Measurements from ENCODE around the gene CDK6.

CDK6 gene

GRCh38 chr7:92697414-92697813, 139.0 kb downstream of the CDK6 start:
- Mint-ChIP-seq H3K9me3 (no peaks in the 10 kb centered on the region), H3K27ac (peak overlapping the region; percentile 71 to 99 (median 94)), H3K36me3 (ENCODE audit: low read depth) (peaks cover 7% of the 10 kb centered on the region), H3K4me3 (peak overlapping the region; percentile 44 to 72 (median 65)), H3K4me1 (peaks cover 61% of the 10 kb centered on the region), H3K27me3 (ENCODE audit: low read depth) (no peaks in the 10 kb centered on the region)
- TF ChIP-seq CTCF (IDR thresholded peaks at IDR 0.05; ENCODE audit: unreplicated experiment in 3 of 3): no peak

GRCh38 chr7:92697012-92697411, 139.4 kb downstream of the CDK6 start:
- Mint-ChIP-seq H3K4me3 (peak overlapping the region; percentile 44 to 72 (median 65)), H3K4me1 (peaks cover 61% of the 10 kb centered on the region), H3K27ac (peak overlapping the region; percentile 94 to 99 (median 96)), H3K9me3 (no peaks in the 10 kb centered on the region), H3K36me3 (ENCODE audit: low read depth) (peaks cover 7% of the 10 kb centered on the region), H3K27me3 (ENCODE audit: low read depth) (no peaks in the 10 kb centered on the region)
- TF ChIP-seq CTCF (IDR thresholded peaks at IDR 0.05; ENCODE audit: unreplicated experiment in 3 of 3): no peak

GRCh38 chr7:92696584-92696983, 139.8 kb downstream of the CDK6 start:
- H3K9me3 Mint-ChIP-seq: no peaks in the 10 kb centered on the region
- H3K27ac Mint-ChIP-seq: peak overlapping the region; percentile 94 to 99 (median 96)
- H3K36me3 Mint-ChIP-seq (ENCODE audit: low read depth): peaks cover 9% of the 10 kb centered on the region
- no peak for TF ChIP-seq CTCF (IDR thresholded peaks at IDR 0.05; ENCODE audit: unreplicated experiment in 3 of 3)
- peaks cover 64% of the 10 kb centered on the region for H3K4me1 Mint-ChIP-seq
- H3K4me3 Mint-ChIP-seq: no peak overlapping the region
- H3K27me3 Mint-ChIP-seq (ENCODE audit: low read depth): no peaks in the 10 kb centered on the region

GRCh38 chr7:92695308-92696261, 140.8 kb downstream of the CDK6 start:
- no peaks in the 10 kb centered on the region for H3K9me3 Mint-ChIP-seq
- peaks cover 7% of the 10 kb centered on the region for H3K36me3 Mint-ChIP-seq (ENCODE audit: low read depth)
- no peaks in the 10 kb centered on the region for H3K27me3 Mint-ChIP-seq (ENCODE audit: low read depth)
- peaks cover 66% of the 10 kb centered on the region for H3K4me1 Mint-ChIP-seq
- no peak for TF ChIP-seq CTCF (IDR thresholded peaks at IDR 0.05; ENCODE audit: unreplicated experiment in 3 of 3)
- H3K4me3 Mint-ChIP-seq: peak overlapping the region; percentile 80 to 86 (median 83)
- H3K27ac Mint-ChIP-seq: peak overlapping the region; percentile 94 to 99 (median 96)

GRCh38 chr7:92694211-92694610, 142.2 kb downstream of the CDK6 start:
- Mint-ChIP-seq H3K36me3 (ENCODE audit: low read depth) (peaks cover 21% of the 10 kb centered on the region), H3K4me3 (no peak overlapping the region), H3K27ac (peak overlapping the region in 2 of 3 experiments; percentile 96 to 99), H3K9me3 (peaks cover 2% of the 10 kb centered on the region), H3K27me3 (ENCODE audit: low read depth) (no peaks in the 10 kb centered on the region), H3K4me1 (peaks cover 52% of the 10 kb centered on the region)
- TF ChIP-seq CTCF (IDR thresholded peaks at IDR 0.05; ENCODE audit: unreplicated experiment in 3 of 3): no peak
